GM15510 (cell line): ENCODE data around the gene RAB3C.

Experiments used
- POLR2A ChIP-seq: IDR thresholded peaks from 3 replicates; pipeline ENCODE4 v1.6.1; 2011; ENCODE audit warnings: borderline replicate concordance; ENCODE audit not compliant: insufficient read length; ENCODE audit errors: extremely low read depth

Gene RAB3C

DNA sequence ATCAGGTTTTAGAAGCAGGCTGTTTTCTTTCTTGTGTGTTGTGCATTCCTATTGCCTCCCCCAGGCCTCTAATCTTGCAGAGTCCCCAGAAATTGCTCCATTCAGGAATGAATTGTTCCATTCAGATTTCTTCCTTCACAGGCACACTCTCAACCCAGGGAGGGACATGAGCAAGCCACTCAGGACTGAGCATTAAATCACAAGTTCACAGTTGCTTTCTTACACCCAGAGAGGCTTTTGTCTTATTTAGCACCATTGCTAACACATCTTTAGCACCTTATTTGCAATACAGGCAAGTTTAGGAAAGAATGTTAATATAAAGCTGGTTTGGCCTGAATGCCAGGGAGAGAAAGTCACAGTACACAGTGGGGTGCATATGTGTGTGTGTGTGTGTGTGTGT lies 221.4 kb downstream of the RAB3C start:
- TF ChIP-seq POLR2A, result no peak

GRCh38 chr5:58810086-58810485 lies 227.2 kb downstream of the RAB3C start:
- TF ChIP-seq POLR2A, result no peak

DNA sequence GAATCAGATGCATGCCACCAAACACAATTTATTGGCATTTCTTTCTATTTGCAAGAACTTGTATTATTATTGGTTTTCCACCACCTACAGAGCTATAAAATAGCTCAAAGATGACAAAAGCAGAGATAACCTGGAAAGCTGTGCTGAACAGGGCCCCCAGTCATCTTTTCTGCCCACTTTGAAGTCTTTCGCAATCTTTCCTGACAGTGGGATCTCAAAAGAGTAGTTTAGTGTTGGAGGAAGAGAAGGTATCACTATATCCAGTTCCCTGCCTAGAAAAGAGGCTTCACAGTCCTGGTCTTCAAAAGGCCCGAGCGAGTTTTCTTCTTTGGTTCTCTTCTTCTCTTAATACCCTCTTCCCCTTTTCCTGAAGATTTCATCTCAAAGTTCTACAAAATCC lies 231.0 kb downstream of the RAB3C start:
- no peak for TF ChIP-seq POLR2A

- no peak for TF ChIP-seq POLR2A
Measured at GRCh38 chr5:58816181-58816731, 233.4 kb downstream of the RAB3C start.

GRCh38 chr5:58818465-58818864 lies 235.6 kb downstream of the RAB3C start:
- no peak for TF ChIP-seq POLR2A

DNA sequence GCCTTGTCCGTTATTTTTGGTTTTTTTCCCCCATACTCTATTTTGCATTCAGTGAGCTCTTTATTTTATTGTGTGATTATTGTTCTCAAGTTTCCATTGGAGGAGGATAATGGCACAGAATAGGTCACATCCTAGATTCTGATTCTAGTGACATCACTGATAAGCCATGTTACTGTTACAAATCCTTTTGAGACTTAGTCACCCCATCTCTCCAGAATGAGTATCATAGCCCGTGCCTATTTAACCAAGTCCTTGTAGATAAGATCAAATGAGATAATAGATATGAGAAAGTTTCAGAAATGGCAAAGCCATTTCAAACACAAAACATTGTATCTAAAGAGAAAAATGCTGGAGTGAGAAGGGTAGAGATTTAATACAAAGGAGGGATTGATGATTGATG lies 242.6 kb downstream of the RAB3C start:
- TF ChIP-seq POLR2A, result no peak

DNA sequence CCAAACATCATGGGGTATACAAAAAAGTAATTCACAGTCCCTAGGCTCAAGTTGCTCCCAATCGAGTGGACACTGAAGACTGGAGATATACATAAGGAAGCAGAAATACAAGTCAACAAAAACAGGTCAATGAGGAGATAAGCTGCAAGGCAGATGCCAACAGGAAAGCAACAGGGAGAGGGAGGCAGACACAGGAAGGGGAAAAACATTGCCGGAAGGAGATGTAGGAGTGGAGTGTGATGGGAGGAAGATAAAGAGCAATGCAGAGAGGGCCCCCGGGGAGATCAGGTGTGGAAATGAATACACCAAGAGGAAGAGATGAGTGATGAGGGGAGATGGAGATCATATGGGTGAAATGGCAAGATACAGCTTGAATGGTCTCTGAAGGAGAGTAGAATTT lies 243.0 kb downstream of the RAB3C start:
- no peak for TF ChIP-seq POLR2A

GRCh38 chr5:58827463-58827862 lies 244.6 kb downstream of the RAB3C start:
- TF ChIP-seq POLR2A, result no peak

DNA sequence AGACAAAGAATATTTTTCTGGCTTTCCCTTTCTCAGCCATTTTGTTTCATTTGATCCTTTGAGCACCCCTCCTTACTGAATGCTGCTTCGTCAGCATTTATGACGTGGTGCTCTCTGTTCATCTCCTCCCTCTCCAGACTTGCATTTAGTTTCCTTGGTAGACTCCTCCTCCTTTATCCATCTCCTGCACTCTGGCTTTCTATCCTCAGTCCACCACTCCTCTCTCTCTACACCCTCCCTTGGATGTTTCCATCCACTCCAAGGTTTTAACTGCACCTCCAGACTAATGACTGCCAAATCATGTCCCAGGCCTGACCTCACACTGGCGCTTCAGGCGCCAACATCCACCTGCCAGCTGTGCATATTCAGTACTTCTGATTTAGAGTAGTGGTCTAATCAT lies 245.4 kb downstream of the RAB3C start:
- no peak for TF ChIP-seq POLR2A

GRCh38 chr5:58834242-58835225 lies 251.7 kb downstream of the RAB3C start:
- TF ChIP-seq POLR2A, result no peak

DNA sequence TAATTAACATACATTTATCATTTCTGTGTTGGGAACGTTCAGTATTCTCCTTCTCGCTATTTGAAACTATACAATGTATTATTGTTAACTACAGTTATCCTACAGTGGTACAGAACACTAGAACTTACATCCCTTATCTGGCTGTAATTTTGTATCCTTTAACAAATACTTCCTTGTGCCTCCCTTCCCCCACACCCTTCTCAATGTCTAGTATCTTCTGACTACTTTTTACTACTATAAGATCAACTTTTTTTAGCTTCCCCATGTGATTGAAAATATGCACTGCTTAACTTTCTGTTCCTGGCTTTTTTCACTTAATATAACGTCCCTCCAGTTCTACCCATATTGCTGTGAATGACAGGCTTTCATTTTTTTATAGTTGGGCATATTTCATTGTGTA lies 253.5 kb downstream of the RAB3C start:
- no peak for TF ChIP-seq POLR2A

DNA sequence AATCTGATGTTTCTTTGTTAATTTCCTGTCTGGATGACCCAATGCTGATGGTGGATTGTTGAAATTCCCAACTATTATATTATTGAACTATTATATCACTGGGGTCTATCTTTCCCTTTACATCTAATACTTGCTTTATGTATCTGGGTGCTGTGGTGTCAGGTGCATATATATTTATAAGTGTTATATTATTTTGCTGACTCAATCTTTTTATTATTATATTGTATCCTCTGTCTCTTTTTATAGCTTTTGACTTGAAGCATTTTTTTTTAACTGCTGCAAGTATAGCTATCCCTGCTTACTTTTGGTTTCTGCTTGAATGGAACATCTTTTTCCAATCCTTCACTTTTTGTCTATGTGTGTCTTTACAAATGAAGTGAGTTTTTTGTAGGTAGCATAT lies 255.9 kb downstream of the RAB3C start:
- TF ChIP-seq POLR2A, result no peak

DNA sequence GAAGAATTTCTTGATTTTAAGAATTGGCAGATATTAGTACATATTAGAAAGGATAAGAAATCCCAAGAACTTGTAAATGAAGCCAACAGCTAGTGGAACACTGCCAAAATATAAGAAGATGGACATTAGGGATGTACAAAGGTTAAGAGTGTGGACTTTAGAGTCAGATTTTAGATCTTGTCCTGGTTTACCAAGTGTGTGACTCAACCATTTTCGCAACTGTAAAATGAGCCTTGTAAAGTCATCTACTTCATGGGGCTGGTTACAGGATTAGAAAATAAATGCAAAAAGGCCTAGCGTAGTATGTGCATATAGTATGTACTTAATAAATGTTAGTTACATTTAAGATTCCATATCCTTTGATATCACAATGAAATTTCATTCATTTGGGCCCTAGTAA lies 260.0 kb downstream of the RAB3C start:
- TF ChIP-seq POLR2A, result no peak

DNA sequence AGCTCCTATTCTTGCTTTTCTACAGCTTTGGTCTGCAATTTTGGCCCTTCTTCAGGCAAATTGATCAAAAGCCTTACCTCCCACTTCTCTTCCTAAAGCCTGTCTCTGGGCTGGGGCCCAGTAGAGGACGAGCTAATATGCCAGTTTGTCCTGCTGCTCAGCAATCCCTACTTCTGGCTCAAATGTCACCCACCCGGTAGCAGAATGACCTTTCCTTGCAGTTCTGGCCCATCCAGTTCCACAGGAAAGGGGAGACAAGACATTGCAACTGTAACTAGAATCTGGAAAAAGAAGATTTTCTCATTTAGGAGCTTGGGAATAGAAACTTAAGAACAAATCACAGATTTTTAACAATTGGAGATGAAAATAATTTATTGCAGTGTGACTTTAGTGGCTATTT lies 261.5 kb downstream of the RAB3C start:
- no peak for TF ChIP-seq POLR2A

GRCh38 chr5:58847041-58847440 lies 264.2 kb downstream of the RAB3C start:
- no peak for TF ChIP-seq POLR2A

GRCh38 chr5:58849223-58849622 lies 266.3 kb downstream of the RAB3C start:
- TF ChIP-seq POLR2A, result no peak
